Measurements from ENCODE around the gene IFNG. TPM values are rescaled to one million over a fixed set of nuclear protein-coding genes. Genes with fewer than 3 reads are reported as not detected.

Gene IFNG
- total RNA-seq, 1 experiment from 2014 or later, result not detected

- H3K27me3 ChIP-seq (replicated peaks; ENCODE audit: control insufficient read depth, insufficient read depth, low read length), result no peaks in the 10 kb centered on the region
- H3K4me1 ChIP-seq, result no peaks in the 10 kb centered on the region
- no peaks in the 10 kb centered on the region for H3K36me3 ChIP-seq (ENCODE audit: control insufficient read depth, insufficient read depth, low read length)
- Mint-ChIP-seq H3K4me1 (ENCODE audit: low read depth, unreplicated experiment) (no peaks in the 10 kb centered on the region), H3K27ac (ENCODE audit: unreplicated experiment) (no peak overlapping the region), H3K9me3 (ENCODE audit: unreplicated experiment) (no peaks in the 10 kb centered on the region), H3K36me3 (ENCODE audit: insufficient read depth, unreplicated experiment) (no peaks in the 10 kb centered on the region), H3K27me3 (ENCODE audit: insufficient read depth, unreplicated experiment) (no peaks in the 10 kb centered on the region), H3K4me3 (ENCODE audit: unreplicated experiment) (no peak overlapping the region)
- no peak overlapping the region for H3K4me3 ChIP-seq (ENCODE audit: low read depth, low read length)
- no peak for TF ChIP-seq CTCF (IDR thresholded peaks at IDR 0.05; ENCODE audit: insufficient read depth in 1 of 2, low read depth in 1 of 2, low read length in 1 of 2, severe bottlenecking in 1 of 2, unreplicated experiment in 1 of 2)
- ChIA-PET POLR2A (no interaction called here), CTCF (interaction anchor here (1.3 kb wide), 1 partner anchor 117 kb away, joined by 4 read pairs; no protein-coding TSS in a partner anchor)
- no peak for DNase-seq
- H3K9me3 ChIP-seq, result no peaks in the 10 kb centered on the region
- BruUV-seq (replicated peaks), result no TSS peak
- intact Hi-C loops (cut with micrococcal nuclease; ENCODE audit: unreplicated experiment), result no loop called here
Observed at GRCh38 chr12:68157380-68157779, 2.2 kb downstream of the IFNG start.

- POLR2A ChIA-PET, result no interaction called here
- H3K36me3 Mint-ChIP-seq (ENCODE audit: insufficient read depth, unreplicated experiment), result no peaks in the 10 kb centered on the region
- H3K27me3 Mint-ChIP-seq (ENCODE audit: insufficient read depth, unreplicated experiment), result peaks cover 2% of the 10 kb centered on the region
- TF ChIP-seq CTCF (IDR thresholded peaks at IDR 0.05; ENCODE audit: insufficient read depth in 1 of 2, low read depth in 1 of 2, low read length in 1 of 2, severe bottlenecking in 1 of 2, unreplicated experiment in 1 of 2), result no peak
- DNase-seq, result no peak
- CTCF ChIA-PET, result interaction anchor here (1.3 kb wide), 1 partner anchor 116 kb away, joined by 4 read pairs; no protein-coding TSS in a partner anchor
- Histone ChIP-seq H3K4me1 (no peaks in the 10 kb centered on the region), H3K36me3 (ENCODE audit: control insufficient read depth, insufficient read depth, low read length) (no peaks in the 10 kb centered on the region), H3K4me3 (ENCODE audit: low read depth, low read length) (no peak overlapping the region), H3K27me3 (replicated peaks; ENCODE audit: control insufficient read depth, insufficient read depth, low read length) (no peaks in the 10 kb centered on the region), H3K9me3 (no peaks in the 10 kb centered on the region)
- intact Hi-C loops (cut with micrococcal nuclease; ENCODE audit: unreplicated experiment), result no loop called here
- H3K4me1 Mint-ChIP-seq (ENCODE audit: low read depth, unreplicated experiment), result no peaks in the 10 kb centered on the region
- no peak overlapping the region for H3K4me3 Mint-ChIP-seq (ENCODE audit: unreplicated experiment)
- no peaks in the 10 kb centered on the region for H3K9me3 Mint-ChIP-seq (ENCODE audit: unreplicated experiment)
- no TSS peak for BruUV-seq (replicated peaks)
- no peak overlapping the region for H3K27ac Mint-ChIP-seq (ENCODE audit: unreplicated experiment)
Observed at GRCh38 chr12:68156636-68157035, 2.9 kb downstream of the IFNG start.

DNA sequence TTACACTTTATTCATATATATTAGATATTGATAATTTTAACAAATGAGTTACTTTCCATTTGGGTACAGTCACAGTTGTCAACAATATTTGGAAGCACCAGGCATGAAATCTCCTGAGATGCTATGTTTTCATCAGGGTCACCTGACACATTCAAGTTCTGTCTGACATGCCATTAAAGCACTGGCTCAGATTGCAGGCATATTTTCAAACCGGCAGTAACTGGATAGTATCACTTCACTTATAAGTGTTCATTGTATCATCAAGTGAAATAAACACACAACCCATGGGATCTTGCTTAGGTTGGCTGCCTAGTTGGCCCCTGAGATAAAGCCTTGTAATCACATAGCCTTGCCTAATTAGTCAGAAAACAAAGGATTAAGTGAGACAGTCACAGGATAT lies 4.8 kb downstream of the IFNG start:
- Mint-ChIP-seq H3K27me3 (ENCODE audit: insufficient read depth, unreplicated experiment) (peaks cover 2% of the 10 kb centered on the region), H3K9me3 (ENCODE audit: unreplicated experiment) (no peaks in the 10 kb centered on the region), H3K36me3 (ENCODE audit: insufficient read depth, unreplicated experiment) (no peaks in the 10 kb centered on the region), H3K27ac (ENCODE audit: unreplicated experiment) (no peak overlapping the region), H3K4me1 (ENCODE audit: low read depth, unreplicated experiment) (no peaks in the 10 kb centered on the region), H3K4me3 (ENCODE audit: unreplicated experiment) (no peak overlapping the region)
- intact Hi-C loops (cut with micrococcal nuclease; ENCODE audit: unreplicated experiment), result no loop called here
- ChIA-PET POLR2A (no interaction called here), CTCF (no interaction called here)
- H3K27me3 ChIP-seq (replicated peaks; ENCODE audit: control insufficient read depth, insufficient read depth, low read length), result no peaks in the 10 kb centered on the region
- H3K4me3 ChIP-seq (ENCODE audit: low read depth, low read length), result no peak overlapping the region
- no peaks in the 10 kb centered on the region for H3K36me3 ChIP-seq (ENCODE audit: control insufficient read depth, insufficient read depth, low read length)
- no peaks in the 10 kb centered on the region for H3K9me3 ChIP-seq
- no peak for TF ChIP-seq CTCF (IDR thresholded peaks at IDR 0.05; ENCODE audit: insufficient read depth in 1 of 2, low read depth in 1 of 2, low read length in 1 of 2, severe bottlenecking in 1 of 2, unreplicated experiment in 1 of 2)
- H3K4me1 ChIP-seq, result no peaks in the 10 kb centered on the region
- no peak for DNase-seq
- BruUV-seq (replicated peaks), result no TSS peak
